Activated CD4-positive, alpha-beta T cell treated with anti-CD3 and anti-CD28 coated beads, Interleukin-2, amount 50 U/mL, for 48 hours (primary cell): ENCODE data around the gene TMEM95.

Experiments used
- DNase-seq, 2 experiments: peaks; one replicate each; pipeline ENCODE4 v3.0.0-alpha.2; 2020

Gene TMEM95

GRCh38 chr17:7380855-7381683 is 26.1 kb downstream of the TMEM95 start, which contains the start of gene TNK1:
TSS of gene TNK1 (plus strand) at chr17:7381089. CDS start at chr17:7382927, 1,838 bp downstream.
- no peak for DNase-seq

GRCh38 chr17:7382901-7383300 is 27.9 kb downstream of the TMEM95 start:
- no peak for DNase-seq

GRCh38 chr17:7383371-7383741 is 28.4 kb downstream of the TMEM95 start:
- peak in 1 of 2 experiments; percentile 19 for DNase-seq

GRCh38 chr17:7383742-7384488 is 29.0 kb downstream of the TMEM95 start:
- peak; percentile 78 to 83 for DNase-seq

GRCh38 chr17:7384489-7385081 is 29.6 kb downstream of the TMEM95 start:
- DNase-seq: no peak

GRCh38 chr17:7388856-7389255 is 33.9 kb downstream of the TMEM95 start:
- no peak for DNase-seq

GRCh38 chr17:7389924-7390910 is 35.3 kb downstream of the TMEM95 start:
- no peak for DNase-seq

- no peak for DNase-seq
Measured at GRCh38 chr17:7391307-7391706, 36.4 kb downstream of the TMEM95 start.

GRCh38 chr17:7392696-7393612 is 38.0 kb downstream of the TMEM95 start:
- no peak for DNase-seq

- DNase-seq: peak; percentile 61 to 67
Measured at GRCh38 chr17:7393613-7394451, 38.9 kb downstream of the TMEM95 start.

GRCh38 chr17:7394452-7395191 is 39.7 kb downstream of the TMEM95 start, which contains the start of gene PLSCR3:
TSS of gene PLSCR3 (minus strand) at chr17:7394525. CDS start at chr17:7394110, 415 bp downstream.
- peak; percentile 87 to 89 for DNase-seq

- no peak for DNase-seq
Measured at GRCh38 chr17:7396147-7396546, 41.2 kb downstream of the TMEM95 start.

GRCh38 chr17:7398612-7399011 is 43.7 kb downstream of the TMEM95 start:
- DNase-seq: no peak

GRCh38 chr17:7403043-7403726 is 48.2 kb downstream of the TMEM95 start:
- DNase-seq: peak; percentile 29 to 38

- no peak for DNase-seq
Measured at GRCh38 chr17:7403727-7403976, 48.7 kb downstream of the TMEM95 start.

GRCh38 chr17:7403977-7404736 is 49.2 kb downstream of the TMEM95 start, which contains the start of gene TMEM256:
TSS of gene TMEM256 (minus strand) at chr17:7404097. CDS start at chr17:7404084, 13 bp downstream.
- peak; percentile 96 for DNase-seq

- DNase-seq: no peak
Measured at GRCh38 chr17:7404737-7405349, 49.9 kb downstream of the TMEM95 start.
